ENCODE results near the gene RELL2. TPM values are rescaled to one million over a fixed set of nuclear protein-coding genes. Genes with fewer than 3 reads are reported as not detected.
A peak's percentile ranks its signal among the peaks of the same experiment; 100 is the strongest.

The RELL2 gene
- total RNA-seq, 2 donors from 2014 or later, result 3.1 to 6.2 TPM

- no peak overlapping the region for H3K27ac ChIP-seq (ENCODE audit: low read depth, low read length)
- no peaks in the 10 kb centered on the region for H3K27me3 Mint-ChIP-seq (ENCODE audit: insufficient read depth)
- WGBS, 2 experiments (ENCODE audit: insufficient coverage in 1 of 2, insufficient read length in 1 of 2), result 81% methylated on average over 2 of the region's 2 CpGs; no CpG with 5 or more reads in 1 of the 2 experiments
- peak overlapping the region; percentile 83 for H3K4me3 ChIP-seq (ENCODE audit: low read length)
- H3K9ac ChIP-seq (ENCODE audit: extremely low read depth, low read length, poor library complexity, severe bottlenecking), result peak overlapping the region; percentile 90
- H3K36me3 ChIP-seq (ENCODE audit: control insufficient read depth, insufficient read depth, low read length), result peaks cover 28% of the 10 kb centered on the region
- H3K4me3 Mint-ChIP-seq, result peak overlapping the region; percentile 94
- no peak for DNase-seq
- no peaks in the 10 kb centered on the region for H3K9me3 Mint-ChIP-seq
- no peak for TF ChIP-seq CTCF (conservative IDR thresholded peaks at IDR 0.05)
- H3K27me3 ChIP-seq (ENCODE audit: control insufficient read depth, insufficient read depth, low read length, poor library complexity, severe bottlenecking), result no peaks in the 10 kb centered on the region
- H3K36me3 Mint-ChIP-seq (ENCODE audit: low read depth), result peaks cover 12% of the 10 kb centered on the region
- H3K27ac Mint-ChIP-seq, result peak overlapping the region; percentile 97
- H3K4me1 ChIP-seq (ENCODE audit: control insufficient read depth, insufficient read depth, low read length), result peaks cover 9% of the 10 kb centered on the region
- no peaks in the 10 kb centered on the region for H3K9me3 ChIP-seq (ENCODE audit: control insufficient read depth, low read length)
- H3K4me1 Mint-ChIP-seq, result peaks cover 41% of the 10 kb centered on the region
Observed at GRCh38 chr5:141617128-141617527, 19.7 kb upstream of the RELL2 start.

GRCh38 chr5:141617682-141618029 lies 19.1 kb upstream of the RELL2 start:
- no peak overlapping the region for H3K27ac ChIP-seq (ENCODE audit: low read depth, low read length)
- H3K9me3 ChIP-seq (ENCODE audit: control insufficient read depth, low read length), result no peaks in the 10 kb centered on the region
- peak overlapping the region; percentile 83 for H3K4me3 ChIP-seq (ENCODE audit: low read length)
- peaks cover 31% of the 10 kb centered on the region for H3K36me3 ChIP-seq (ENCODE audit: control insufficient read depth, insufficient read depth, low read length)
- Mint-ChIP-seq H3K36me3 (ENCODE audit: low read depth) (peaks cover 17% of the 10 kb centered on the region), H3K9me3 (no peaks in the 10 kb centered on the region), H3K4me1 (peaks cover 41% of the 10 kb centered on the region), H3K4me3 (peak overlapping the region; percentile 94), H3K27me3 (ENCODE audit: insufficient read depth) (no peaks in the 10 kb centered on the region), H3K27ac (peak overlapping the region; percentile 97)
- peak overlapping the region; percentile 90 for H3K9ac ChIP-seq (ENCODE audit: extremely low read depth, low read length, poor library complexity, severe bottlenecking)
- peaks cover 9% of the 10 kb centered on the region for H3K4me1 ChIP-seq (ENCODE audit: control insufficient read depth, insufficient read depth, low read length)
- 35% methylated on average over 9 of the region's 9 CpGs; no CpG with 5 or more reads in 1 of the 2 experiments for WGBS, 2 experiments (ENCODE audit: insufficient coverage in 1 of 2, insufficient read length in 1 of 2)
- no peaks in the 10 kb centered on the region for H3K27me3 ChIP-seq (ENCODE audit: control insufficient read depth, insufficient read depth, low read length, poor library complexity, severe bottlenecking)
- no peak for DNase-seq
- no peak for TF ChIP-seq CTCF (conservative IDR thresholded peaks at IDR 0.05)

- H3K4me3 ChIP-seq (ENCODE audit: low read length), result peak overlapping the region; percentile 83
- no peaks in the 10 kb centered on the region for H3K9me3 ChIP-seq (ENCODE audit: control insufficient read depth, low read length)
- Mint-ChIP-seq H3K4me3 (peak overlapping the region; percentile 94), H3K36me3 (ENCODE audit: low read depth) (peaks cover 19% of the 10 kb centered on the region), H3K27me3 (ENCODE audit: insufficient read depth) (no peaks in the 10 kb centered on the region), H3K27ac (peak overlapping the region; percentile 97), H3K4me1 (peaks cover 37% of the 10 kb centered on the region), H3K9me3 (no peaks in the 10 kb centered on the region)
- H3K27me3 ChIP-seq (ENCODE audit: control insufficient read depth, insufficient read depth, low read length, poor library complexity, severe bottlenecking), result no peaks in the 10 kb centered on the region
- H3K4me1 ChIP-seq (ENCODE audit: control insufficient read depth, insufficient read depth, low read length), result peaks cover 9% of the 10 kb centered on the region
- peak overlapping the region; percentile 90 for H3K9ac ChIP-seq (ENCODE audit: extremely low read depth, low read length, poor library complexity, severe bottlenecking)
- DNase-seq, result peak; percentile 90
- peak overlapping the region; percentile 58 for H3K27ac ChIP-seq (ENCODE audit: low read depth, low read length)
- TF ChIP-seq CTCF (conservative IDR thresholded peaks at IDR 0.05), result no peak
- peaks cover 37% of the 10 kb centered on the region for H3K36me3 ChIP-seq (ENCODE audit: control insufficient read depth, insufficient read depth, low read length)
- 0% methylated on average over 14 to 36 of the region's 36 CpGs for WGBS, 2 experiments (ENCODE audit: insufficient coverage in 1 of 2, insufficient read length in 1 of 2)
Observed at GRCh38 chr5:141618030-141618803, 18.6 kb upstream of the RELL2 start.

All from endodermal cell (in vitro differentiated cells).